ENCODE measurements around the gene ASXL1. TPM values are rescaled to one million over a fixed set of nuclear protein-coding genes. Genes with fewer than 3 reads are reported as not detected.
A peak's percentile ranks its signal among the peaks of the same experiment; 100 is the strongest.

The ASXL1 gene
- total and polyA plus RNA-seq, 9 of the 15 experiments (the other 6 are each of a cell fraction or from before 2014, with no cell fraction given) = 6.5 to 65.3 (median 32.3) TPM

DNA sequence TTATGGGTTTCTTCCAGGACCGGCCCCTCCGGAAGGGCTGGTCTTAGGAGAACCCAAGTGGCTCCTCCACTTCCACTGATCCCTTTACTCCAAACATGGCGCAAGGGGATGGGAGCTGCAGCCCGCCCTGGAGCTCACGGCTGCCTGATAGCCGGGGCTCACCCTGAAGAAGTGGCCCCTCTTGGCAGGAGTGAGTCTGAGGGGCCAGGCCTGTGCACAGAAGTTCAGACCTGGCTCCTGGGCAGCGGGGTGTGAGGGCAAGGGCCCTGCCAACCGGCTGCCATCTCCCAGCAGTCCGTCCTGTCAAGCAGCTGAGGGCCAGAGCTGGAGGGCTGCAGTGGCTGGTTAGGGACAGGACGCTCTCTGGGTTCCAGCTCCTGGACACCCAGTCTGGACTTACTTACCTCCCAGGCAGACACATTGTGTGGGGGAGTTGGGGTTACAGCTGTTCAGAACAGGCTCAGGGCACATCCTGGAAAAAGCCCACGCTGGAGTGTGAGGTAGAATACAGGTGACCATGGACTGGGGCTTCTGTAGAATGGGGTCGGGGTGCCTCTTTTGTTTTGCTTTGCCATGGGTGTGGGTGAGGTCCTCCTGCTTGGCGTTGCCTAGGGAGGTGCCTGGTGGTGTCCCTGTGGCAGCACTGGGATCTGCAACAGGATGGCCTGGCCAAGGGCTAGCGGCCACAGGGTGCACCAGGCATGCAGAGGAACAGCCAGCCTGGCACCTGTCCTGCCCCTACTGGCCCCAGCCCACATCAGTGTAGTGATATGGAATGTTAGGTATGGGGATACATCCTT is 88.4 kb downstream of the ASXL1 start:
- H3K36me3 ChIP-seq (ENCODE audit: control insufficient read depth, insufficient read depth, low read length) = peaks cover 93% of the 10 kb centered on the region
- H4K20me1 ChIP-seq (replicated peaks; ENCODE audit: control insufficient read depth, insufficient read depth, low read length) = 0 out of 2 replicates have a peak, but pooled peaks cover 11% of the 10 kb centered on the region
- no peaks in the 10 kb centered on the region for H3K27me3 ChIP-seq (ENCODE audit: control insufficient read depth in 2 of 2, insufficient read depth in 2 of 2, low read length in 2 of 2)
- H3K4me1 ChIP-seq (replicated peaks in 1 of 2; ENCODE audit: control insufficient read depth in 2 of 2, insufficient read depth in 2 of 2, low read length in 2 of 2) = peaks cover 0 to 12% of the 10 kb centered on the region in 2 experiments; a peak in 1 of 5 replicates
- H3K27ac ChIP-seq (ENCODE audit: extremely low read depth, low read depth, low read length) = no peak overlapping the region
- no peaks in the 10 kb centered on the region for H3K9me3 ChIP-seq (replicated peaks; ENCODE audit: control insufficient read depth, insufficient read depth, low read depth, low read length)
- DNase-seq (ENCODE audit: extremely low read depth in 1 of 4, low spot score in 3 of 4) (no peak), ATAC-seq (no peak), FAIRE-seq (no peak)
- intact Hi-C loops (cut with micrococcal nuclease) = no loop called here
- no peaks in the 10 kb centered on the region for H3K9me1 ChIP-seq (ENCODE audit: control insufficient read depth, insufficient read depth, low read length)
- in situ Hi-C loops (cut with MboI) = no loop called here
- H3K4me2 ChIP-seq (ENCODE audit: insufficient read depth, low read length) = no peak overlapping the region
- BruUV-seq (replicated peaks) = no TSS peak
- CTCF ChIA-PET (ENCODE audit: low intra/inter-chr PET ratio) = no interaction called here
- TF ChIP-seq SRSF3 (IDR thresholded peaks at IDR 0.05; ENCODE audit: insufficient read depth, low read length) (no peak), POLR2G (IDR thresholded peaks at IDR 0.05; ENCODE audit: low read depth, low read length) (peak; percentile 60; the same call in 1 of the 2 replicates), BHLHE40 (IDR thresholded peaks at IDR 0.05; ENCODE audit: low read length) (no peak), KLF16 (IDR thresholded peaks at IDR 0.05) (no peak)
- TF ChIP-seq, protein P1, sequence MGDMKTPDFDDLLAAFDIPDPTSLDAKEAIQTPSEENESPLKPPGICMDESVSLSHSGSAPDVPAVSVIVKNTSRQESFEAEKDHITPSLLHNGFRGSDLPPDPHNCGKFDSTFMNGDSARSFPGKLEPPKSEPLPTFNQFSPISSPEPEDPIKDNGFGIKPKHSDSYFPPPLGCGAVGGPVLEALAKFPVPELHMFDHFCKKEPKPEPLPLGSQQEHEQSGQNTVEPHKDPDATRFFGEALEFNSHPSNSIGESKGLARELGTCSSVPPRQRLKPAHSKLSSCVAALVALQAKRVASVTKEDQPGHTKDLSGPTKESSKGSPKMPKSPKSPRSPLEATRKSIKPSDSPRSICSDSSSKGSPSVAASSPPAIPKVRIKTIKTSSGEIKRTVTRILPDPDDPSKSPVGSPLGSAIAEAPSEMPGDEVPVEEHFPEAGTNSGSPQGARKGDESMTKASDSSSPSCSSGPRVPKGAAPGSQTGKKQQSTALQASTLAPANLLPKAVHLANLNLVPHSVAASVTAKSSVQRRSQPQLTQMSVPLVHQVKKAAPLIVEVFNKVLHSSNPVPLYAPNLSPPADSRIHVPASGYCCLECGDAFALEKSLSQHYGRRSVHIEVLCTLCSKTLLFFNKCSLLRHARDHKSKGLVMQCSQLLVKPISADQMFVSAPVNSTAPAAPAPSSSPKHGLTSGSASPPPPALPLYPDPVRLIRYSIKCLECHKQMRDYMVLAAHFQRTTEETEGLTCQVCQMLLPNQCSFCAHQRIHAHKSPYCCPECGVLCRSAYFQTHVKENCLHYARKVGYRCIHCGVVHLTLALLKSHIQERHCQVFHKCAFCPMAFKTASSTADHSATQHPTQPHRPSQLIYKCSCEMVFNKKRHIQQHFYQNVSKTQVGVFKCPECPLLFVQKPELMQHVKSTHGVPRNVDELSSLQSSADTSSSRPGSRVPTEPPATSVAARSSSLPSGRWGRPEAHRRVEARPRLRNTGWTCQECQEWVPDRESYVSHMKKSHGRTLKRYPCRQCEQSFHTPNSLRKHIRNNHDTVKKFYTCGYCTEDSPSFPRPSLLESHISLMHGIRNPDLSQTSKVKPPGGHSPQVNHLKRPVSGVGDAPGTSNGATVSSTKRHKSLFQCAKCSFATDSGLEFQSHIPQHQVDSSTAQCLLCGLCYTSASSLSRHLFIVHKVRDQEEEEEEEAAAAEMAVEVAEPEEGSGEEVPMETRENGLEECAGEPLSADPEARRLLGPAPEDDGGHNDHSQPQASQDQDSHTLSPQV (IDR thresholded peaks at IDR 0.05) = no peak
- TF ChIP-seq, protein P2, sequence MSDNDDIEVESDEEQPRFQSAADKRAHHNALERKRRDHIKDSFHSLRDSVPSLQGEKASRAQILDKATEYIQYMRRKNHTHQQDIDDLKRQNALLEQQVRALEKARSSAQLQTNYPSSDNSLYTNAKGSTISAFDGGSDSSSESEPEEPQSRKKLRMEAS (CRISPR knock-in tag; IDR thresholded peaks at IDR 0.05) = 0 out of 2 replicates have a peak, but pooled peaks have one; percentile 18
- TF ChIP-seq, protein P3, sequence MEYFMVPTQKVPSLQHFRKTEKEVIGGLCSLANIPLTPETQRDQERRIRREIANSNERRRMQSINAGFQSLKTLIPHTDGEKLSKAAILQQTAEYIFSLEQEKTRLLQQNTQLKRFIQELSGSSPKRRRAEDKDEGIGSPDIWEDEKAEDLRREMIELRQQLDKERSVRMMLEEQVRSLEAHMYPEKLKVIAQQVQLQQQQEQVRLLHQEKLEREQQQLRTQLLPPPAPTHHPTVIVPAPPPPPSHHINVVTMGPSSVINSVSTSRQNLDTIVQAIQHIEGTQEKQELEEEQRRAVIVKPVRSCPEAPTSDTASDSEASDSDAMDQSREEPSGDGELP (CRISPR knock-in tag; IDR thresholded peaks at IDR 0.05; ENCODE audit: borderline replicate concordance) = peak; percentile 30; the same call in 1 of the 2 replicates
- WGBS (ENCODE audit: insufficient coverage, low coverage, missing lambda C conversion rate) = 96% methylated on average over 13 of the region's 14 CpGs
- POLR2A ChIA-PET = interaction anchor here (0.6 to 1.2 kb wide), 3 partner anchors 11 to 35 kb away, joined by 3 read pairs; no protein-coding TSS in a partner anchor
- no peak overlapping the region for H3K4me3 ChIP-seq
- no peak overlapping the region for H2AFZ ChIP-seq (ENCODE audit: low read depth, low read length)
- H3K9ac ChIP-seq (ENCODE audit: insufficient read depth in 1 of 2, low read depth in 2 of 2, low read length in 2 of 2) = no peak overlapping the region
- no peaks in the 10 kb centered on the region for H3K79me2 ChIP-seq (ENCODE audit: control insufficient read depth, insufficient read depth, low read length)
